Inferior parietal cortex (tissue), 1 donor: ENCODE measurements around the gene BRD7.
A peak's percentile ranks its signal among the peaks of the same experiment; 100 is the strongest.

ENCODE experiments used
- DNase-seq: peaks from one replicate; pipeline ENCODE4 v3.0.0-alpha.2; 2016; ENCODE audit errors: extremely low spot score

BRD7 gene

DNA sequence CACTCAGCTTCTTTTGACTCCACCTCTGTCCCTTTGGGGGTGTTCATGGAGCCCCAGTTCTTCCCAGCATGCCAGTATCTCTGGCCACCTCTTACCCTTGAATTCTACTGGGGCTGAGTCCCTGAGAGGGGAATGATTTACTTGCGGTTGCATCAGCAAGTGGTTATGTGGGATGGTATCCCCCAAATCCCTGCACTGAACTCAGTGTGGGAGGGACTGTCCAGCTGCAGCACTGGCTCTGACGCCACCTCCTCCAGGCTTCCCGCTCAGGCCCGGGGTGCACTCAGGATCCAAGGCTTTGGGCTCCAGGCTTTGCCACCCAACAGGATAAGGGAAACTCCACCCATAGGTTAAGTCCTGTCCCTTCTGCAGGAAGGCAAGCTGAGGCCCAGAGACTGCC lies 21.1 kb upstream of the BRD7 start:
- no peak for DNase-seq

DNA sequence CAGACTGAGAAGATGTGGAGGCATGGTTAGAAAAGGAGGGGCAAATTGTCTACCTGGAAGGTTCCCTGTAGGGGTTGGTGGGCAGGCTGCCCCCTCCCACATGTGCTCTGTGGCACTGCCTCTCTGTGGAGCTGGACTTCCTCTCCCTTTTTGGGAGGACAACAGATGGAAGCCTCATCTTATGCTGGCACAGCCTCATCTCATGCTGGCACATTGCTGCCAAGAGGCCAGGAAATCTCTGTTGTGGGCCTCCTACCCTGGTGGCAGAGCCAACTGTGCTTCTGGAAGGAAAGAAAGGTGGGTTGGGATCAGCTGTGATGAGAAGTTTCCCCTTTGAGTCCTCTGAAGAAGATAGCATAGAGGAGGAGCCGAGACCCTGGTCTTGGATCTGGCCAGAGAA lies 19.7 kb upstream of the BRD7 start:
- no peak for DNase-seq

DNA sequence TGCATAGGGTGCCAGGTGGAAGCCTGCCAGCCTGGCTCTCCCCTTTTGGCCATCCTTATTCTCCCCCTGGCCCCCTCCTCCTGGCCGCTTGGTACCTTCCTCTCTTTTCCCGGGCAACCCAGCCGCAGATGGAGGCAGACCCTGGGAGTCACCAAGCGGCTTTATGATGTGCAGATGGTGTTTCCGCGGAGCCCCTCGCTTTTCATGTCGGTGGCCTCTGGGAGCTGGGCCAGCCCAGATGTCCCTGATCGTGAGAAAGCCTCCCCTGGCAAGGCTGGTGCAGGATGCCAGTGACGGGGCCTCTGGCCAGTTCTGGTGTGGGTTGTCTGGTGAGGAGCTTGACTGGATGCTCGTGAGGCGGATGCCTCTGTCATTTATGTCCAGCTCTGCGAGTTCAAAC lies 18.0 kb upstream of the BRD7 start:
- DNase-seq: no peak

DNA sequence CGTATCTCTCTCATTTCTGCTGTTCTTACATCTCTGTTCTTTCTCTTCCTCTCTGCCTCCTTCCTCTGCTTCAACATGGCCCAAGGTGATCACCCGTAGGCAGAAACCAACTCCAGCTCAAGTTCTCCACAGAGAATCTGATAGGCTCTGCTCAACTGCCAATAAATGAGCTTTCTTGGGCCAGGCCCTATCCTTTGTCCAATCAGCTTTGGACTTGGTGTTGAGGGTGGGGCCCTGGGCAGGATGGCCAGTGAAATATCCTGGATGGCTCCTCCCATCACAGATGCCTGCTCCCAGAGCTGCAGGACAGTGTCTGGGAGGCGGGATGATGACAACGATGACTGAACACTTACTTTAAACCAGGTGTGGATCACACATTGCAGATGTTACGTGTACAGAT lies 17.4 kb upstream of the BRD7 start:
- DNase-seq: no peak

DNA sequence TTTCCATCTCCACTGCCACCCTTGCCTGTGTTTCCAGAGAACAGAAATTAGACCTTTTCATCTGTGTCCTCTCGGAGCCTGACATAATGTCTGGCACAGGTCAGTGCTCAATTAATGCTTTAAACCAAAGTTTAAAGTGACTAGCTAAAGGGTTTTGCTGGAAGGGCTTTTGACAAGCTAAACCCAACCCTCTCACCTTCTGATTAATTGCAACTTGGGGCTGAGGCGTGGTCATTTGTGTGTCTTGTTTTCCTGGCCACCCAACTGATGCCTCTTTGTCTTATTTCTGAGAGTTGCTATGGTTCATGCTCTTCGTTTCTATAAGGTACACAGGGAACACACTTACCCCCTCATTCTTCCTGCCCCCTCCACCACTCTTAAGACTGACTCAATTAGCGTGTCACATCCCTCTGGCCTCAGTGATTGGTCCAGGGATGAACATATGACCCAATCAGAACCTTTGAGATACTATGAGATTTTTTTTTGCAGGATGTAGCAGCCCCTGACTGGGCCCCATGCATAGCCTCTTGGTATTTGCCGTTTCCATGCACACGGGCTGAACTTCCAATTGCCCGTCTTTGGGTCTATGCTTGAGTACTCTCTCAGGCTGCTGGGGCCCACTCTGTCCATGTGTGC lies 15.8 kb upstream of the BRD7 start:
- no peak for DNase-seq

DNA sequence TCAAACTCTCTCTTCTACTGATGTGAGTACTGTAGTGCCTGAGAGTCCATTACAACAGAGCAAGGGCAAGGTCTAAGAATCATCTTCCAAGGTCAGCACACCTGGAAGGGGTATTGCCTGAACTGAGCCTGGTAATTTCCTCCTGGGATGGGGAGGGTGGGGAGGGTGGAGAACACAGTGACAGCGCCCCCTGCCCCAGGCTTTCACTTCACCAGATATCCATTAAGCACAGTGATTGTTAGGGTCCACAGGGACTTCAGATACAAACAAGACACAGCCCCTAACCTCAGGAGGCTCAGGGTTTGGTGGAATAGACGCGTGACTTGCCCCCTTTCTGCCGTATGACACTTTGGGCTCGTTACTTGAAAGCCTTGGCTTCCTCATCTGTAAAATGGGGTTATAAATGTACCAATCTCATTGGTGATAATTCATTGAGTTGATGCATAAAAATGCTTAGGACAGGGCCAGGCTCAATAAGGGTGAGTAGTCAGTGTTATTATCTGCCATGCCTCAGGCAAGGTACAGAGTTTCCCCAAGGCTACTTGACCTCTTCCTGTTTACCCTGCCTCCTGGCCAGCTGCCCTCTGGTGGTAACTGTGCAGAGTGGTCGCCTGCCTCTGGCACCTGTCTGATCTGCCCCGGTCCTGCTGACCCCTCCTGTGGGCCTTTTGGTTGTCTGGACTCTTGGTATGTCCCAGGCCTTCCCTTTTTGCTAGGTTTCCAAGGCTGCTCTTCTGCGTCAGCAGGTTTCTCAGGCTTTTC lies 13.1 kb upstream of the BRD7 start:
- DNase-seq: no peak

DNA sequence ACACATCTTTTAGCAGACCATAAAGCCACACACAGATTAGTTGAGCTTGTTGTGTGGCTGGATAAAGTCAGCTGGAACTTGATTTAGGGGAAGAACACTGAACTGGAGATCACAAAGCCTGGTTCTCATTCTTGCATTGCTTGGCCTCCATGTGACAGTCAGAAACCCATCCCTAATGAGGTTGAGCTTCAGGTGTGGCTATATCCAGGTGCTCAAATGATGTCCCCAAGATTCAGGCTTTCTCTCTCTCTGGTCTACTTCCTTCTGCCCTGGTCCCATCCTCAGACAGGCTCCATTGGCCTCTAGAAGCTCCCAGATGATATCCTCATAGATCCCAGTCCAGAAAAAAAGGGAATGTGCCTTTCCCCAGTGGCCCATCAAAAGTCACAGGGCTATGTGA lies 9.6 kb upstream of the BRD7 start:
- DNase-seq: no peak

DNA sequence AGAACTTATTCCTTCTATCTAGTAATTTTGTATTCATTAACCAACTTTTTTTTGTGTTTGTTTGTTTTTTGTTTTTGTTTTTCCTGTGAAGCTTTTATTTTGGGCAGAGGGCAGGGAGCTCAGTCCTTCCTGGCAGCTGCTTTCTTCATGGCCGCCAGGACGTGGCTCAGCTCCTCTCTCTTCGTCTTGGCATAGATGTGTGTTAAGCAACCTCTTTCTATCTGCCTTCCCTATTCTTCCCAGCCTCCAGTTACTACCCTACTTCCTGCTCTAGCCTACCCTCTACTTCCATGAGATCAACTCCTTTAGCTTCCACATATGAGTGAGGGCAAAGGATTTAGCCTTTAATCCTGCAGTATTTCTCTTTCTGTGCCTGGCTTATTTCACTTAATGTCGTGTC lies 8.2 kb upstream of the BRD7 start:
- DNase-seq: no peak

DNA sequence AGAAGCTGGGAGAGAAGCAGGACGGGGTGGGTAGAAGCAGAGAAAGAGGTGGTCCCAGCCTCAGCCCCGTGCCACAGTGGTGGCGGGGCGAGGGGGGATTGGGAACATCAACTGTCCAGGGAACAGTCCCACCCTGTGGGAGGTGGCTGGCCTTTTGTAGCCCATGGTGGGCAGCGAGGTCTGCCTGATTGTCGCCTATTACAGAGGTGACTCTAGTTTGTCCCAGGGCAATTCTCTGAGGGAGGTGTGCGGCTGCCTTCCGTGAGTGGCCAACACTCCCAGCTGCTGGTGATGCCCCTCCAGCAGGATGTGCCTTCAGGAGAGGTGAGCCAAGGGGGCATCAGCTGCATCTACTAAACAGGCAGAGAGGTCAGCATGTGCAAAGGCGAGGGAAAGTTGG lies 5.0 kb upstream of the BRD7 start:
- DNase-seq: no peak

DNA sequence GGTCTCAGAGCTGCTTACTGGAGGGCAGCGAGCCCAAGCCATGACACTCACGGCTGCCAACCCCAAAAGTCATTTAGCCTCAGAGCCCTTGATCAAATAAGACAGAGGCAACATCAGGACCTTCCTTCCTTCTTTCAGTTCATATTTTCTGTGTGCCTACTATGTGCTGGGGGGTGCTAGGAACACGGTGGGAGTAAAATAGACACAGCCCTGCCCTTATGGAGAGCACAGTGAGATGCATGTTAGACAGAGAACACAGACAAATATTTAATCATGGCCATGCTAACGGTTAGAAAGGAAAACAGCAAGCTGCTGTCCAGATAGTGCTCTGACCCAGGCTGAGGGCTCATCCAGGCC lies 4.5 kb upstream of the BRD7 start:
- DNase-seq: no peak

DNA sequence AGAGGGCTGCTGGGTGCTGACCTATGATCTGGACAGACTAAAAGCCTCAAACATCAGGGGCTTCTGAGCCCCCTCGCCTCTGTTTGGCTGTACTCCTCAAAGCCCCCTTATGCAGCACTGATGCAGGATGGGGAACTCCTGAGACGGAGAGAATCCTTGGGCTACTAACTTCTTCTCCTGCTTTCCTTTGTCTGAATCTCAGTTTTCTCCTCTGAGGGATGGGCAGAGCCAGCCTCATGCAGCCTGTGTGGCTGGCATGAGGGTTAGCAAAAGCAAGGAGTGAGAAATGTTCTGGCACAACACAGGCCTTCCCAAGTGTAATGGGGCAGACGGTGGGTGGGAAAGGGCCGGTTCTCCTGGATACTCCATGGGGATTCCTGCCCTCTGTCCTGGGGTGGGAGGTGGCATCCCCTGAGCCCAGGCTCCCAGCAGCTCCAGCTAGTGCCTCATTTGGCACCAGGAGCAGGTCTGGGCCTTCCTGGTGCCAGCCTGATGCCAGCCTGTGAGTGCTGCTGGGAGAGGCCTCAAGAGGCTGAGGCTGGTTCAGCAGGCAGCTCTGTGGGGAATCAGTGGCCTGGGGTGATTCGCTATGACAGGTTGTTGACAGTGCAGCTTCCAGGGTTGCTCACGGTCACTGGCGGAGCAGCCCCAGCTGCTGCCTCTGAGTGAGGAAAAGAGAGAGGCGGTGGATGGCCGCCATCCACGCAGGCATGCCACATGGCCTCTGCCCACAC lies 4.0 kb upstream of the BRD7 start:
- DNase-seq: no peak

DNA sequence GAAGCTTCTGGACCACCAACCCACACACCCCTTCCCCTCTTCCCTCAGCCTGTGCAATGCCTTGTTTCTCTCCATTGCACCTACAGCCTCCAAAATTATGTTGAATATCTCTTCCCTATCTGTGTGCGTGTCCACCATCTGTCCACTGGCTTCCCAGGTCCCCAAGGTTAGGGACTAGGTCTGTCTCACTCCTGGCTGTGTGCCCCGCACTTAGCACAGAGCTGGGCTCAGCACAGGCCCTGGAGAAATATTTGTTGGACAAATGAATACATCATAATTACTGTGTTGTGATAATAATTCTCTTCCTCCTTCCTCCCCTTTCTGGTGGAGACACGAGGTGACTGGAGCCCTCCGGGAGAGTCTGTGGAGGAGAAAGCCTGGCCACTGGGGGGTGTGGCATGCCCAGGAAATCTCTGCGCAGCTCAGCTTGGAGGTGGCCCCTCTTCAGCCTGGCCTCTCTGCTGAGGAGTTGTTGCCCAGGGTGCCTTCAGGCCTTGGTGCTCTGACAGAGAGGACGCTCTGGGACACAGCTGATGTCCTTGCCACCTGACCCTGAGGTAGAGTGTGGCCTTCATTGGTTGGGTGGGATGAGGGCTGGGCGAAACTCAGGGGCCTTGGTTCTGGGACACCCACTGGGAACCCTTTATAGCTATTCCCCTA lies 3.3 kb upstream of the BRD7 start:
- peak; percentile 58 for DNase-seq

DNA sequence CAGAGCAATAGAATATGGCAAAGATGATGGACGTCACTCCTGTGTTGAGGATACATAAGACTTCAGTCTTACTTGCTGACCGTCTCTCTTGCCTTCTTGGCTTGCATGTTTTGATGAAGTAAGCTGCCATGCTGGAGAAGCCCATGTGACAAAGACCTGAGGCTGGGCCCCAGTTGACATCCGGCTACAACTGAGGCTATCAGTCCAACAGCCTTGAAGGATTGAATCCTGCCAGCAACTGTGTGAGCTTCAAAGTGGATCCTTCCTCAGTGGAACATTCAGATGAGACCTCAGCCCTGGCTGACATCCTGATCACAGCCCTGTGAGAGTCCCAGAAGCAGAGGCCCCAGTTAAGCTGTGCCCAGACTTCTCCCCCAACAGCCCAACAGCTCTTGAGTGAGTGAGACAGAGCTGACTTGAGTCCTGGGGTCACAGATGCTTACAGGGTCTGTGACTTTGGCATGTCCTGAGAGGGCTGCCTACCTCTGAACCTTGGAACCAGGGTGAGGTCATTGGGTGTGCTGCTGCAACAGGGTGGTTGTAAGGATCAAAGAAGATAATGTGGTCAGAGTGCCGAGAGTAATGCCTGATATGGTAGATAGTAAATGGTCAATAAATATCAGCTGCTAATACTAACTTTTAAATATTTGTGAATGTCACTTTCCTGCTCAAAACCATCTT lies 2.4 kb upstream of the BRD7 start:
- no peak for DNase-seq

DNA sequence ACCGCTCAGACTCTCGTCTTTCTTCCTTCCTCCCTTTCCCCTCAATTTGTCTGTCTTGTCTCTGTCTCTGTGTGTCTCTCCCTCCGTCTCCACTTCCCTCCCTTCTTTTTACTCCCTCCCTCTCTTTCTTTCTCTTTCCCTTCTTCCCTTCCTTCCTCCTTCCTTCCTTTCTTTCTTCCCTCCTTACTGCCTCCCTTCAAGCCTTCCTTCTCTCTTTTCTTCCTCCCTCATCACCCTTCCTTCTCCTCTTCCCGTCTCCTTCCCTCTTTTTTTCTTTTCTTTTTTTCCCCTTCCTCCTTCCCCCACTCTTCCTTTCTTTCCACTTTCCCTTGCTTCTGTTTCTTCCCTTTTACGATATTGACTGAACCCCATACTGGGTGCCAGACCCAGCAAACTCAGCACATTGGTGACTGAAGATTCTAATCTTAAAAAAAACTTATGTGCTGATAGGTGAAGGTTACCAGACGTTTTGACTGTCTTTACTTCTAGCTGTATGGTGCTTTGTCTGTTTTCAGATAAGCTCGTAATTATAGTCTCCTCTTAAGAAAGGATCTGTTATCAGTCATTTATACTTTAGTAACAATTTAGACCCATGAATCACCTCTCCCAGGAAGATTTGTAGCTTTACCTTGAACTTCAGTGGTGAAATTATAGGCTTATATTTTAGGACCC lies 481 bp upstream of the BRD7 start:
- DNase-seq: no peak

DNA sequence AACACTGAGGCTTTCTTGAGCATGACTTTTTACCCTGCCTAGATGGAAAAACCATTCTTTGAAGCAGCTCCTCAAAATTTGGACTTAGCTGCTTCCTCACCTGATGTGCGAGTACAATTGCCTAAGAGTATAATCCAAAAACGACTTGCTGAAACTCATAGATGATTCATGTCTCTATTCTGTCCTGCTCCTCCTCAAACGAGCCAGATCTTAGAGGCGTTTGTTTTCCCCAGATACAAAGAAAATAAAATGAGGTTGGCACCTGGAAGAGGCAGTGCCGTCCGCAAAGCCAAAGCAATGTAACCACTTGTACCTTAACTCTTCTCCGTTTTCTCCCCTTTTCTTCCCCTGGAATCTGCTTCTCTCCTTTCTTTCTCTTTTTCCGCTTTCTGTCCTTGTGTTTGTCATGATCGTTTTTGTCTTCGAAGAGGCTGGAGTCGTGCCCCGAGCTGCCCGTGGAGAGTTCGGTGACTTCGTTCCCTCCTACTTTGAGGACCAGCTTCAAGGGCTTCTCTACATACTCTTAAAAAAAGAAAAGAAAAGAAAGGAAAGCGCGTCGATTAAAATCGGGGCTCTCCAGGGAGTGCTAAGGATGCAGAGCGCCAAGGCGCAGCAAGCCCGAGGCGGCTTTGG lies 895 bp downstream of the BRD7 start:
- no peak for DNase-seq

DNA sequence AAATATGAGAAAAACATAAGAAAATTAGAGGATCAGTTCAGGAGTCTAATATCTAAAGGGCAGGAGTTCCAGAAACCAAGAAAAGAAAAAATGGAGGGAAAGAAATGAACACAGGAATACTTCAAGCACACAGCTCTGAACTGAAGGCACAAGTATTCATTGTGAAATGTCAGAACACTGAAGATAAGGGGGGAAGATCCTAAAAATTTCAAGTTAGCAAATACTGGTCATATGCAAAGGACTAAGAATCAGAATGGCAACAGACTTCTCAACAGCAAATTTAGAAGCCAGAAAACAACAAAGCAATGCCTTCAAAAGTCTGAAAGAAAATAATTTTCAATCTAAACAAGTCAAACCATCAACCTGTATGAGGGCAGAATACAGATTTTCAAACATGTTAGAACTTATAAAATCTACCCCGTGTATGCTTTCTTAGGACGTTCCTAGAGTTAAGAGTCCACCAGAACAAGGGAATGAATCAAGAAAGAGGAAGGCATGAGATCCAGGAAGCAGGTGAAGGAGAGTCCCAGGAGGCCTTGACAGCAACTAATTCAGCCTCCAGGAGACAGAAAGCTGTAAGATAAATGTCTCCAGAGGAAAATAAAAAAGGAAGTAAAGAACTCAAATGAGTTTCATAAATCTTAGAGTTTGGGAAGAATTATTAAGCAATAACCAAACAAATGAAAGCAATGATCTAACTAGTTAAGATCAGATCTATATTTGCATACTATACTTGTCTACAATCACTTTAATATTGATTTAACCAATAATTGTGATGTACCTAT lies 2.8 kb downstream of the BRD7 start:
- DNase-seq: no peak

DNA sequence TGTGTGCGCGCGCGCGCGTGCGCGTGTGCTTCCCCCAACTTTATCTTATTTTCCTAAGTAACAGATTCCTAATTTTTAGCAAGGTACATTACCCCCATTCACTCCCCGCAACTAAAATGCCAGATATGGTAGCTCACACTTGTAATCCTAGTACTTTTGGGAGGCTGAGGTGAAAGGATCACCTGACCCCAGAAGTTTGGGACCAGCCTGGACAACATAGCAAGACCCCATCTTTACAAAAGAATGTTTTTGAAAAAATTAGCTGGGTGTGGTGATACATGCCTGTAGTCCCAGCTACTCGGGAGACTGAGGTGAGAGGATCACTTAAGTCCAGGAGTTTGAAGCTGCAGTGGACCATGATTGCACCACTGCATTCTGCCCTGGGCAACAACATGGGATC lies 5.1 kb downstream of the BRD7 start:
- DNase-seq: no peak

DNA sequence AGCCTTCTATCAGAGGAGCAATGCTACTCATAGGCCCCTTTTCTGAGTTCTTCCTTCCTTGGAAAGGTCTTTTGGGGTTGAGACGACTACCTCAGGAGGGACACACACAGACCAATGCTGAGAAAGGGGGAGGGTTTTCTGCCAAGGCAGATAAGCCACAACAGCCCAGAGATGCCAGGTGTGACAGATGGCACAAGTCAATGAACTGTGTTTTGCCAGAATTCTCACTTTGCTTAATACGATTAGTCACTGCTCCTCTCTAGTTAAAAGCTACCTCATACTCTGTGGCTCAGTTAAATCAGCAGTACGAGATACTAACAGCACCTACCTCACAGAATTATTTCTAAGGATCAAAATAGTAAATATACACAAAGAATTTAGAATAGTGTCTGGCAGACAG lies 8.0 kb downstream of the BRD7 start:
- DNase-seq: no peak

DNA sequence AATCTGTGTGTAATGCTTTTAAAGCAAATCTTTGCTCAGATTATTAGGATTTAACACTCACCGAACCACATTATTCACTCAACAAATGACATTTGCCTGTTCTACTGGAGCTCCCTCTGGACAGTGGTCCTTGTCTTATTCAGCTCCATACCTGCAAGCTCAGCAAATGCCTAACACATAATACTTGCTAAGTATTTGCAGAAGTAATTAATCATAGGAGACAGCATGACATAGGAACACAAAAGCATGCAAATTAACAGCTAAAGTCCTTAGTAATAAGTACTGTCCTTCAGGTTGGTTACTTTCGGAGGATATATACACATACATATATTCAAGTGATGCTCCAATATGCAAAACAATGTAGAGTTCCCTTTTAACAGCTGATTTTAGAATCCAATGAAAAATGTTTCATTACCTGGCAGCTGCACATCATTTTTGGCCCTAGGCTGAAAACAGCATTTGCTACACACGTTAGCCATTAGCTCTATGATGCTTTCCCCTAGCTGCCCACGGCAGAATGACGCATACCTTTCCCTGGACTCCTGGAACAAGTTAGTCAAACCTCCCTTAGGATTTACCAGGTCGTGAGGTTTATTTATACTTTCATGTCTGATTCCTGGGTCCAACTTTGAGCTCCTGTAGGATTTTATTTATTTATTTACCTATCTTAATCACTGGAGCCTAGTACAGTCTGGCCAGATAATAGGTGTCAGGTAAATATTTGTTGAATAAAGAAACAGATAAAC lies 8.6 kb downstream of the BRD7 start:
- no peak for DNase-seq

DNA sequence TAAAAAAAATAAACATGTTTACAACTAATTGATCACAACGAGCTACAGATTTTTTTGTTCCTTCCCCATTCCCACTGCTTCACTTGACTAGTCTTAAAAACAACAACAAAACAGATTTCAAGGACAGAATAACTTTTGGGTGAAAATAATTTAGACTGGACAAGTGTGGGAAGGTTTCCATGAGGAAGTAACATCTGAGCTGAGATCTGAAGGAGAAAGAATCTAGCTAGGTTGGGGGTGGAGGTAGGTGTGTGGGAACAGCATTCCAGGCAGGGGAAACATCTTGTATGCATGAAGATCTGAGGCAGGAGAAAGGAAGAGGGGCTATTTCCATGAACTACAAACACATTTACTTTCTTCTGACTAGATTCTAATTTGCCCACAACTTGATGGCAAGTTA lies 9.2 kb downstream of the BRD7 start:
- DNase-seq: no peak
